ENCODE measurements around the gene WDR1.

Gene WDR1

GRCh38 chr4:10034612-10035104 is 81.9 kb downstream of the WDR1 start:
- DNase-seq: no peak

GRCh38 chr4:10034136-10034535 is 82.5 kb downstream of the WDR1 start:
- no peak for DNase-seq

- no peak for DNase-seq
These were observed 83.3 kb downstream of the WDR1 start for GRCh38 chr4:10033191-10033881.

- DNase-seq: no peak
These were observed 84.0 kb downstream of the WDR1 start for GRCh38 chr4:10032625-10033024.

GRCh38 chr4:10031668-10032590 is 84.7 kb downstream of the WDR1 start:
- DNase-seq: no peak

GRCh38 chr4:10030972-10031667 is 85.5 kb downstream of the WDR1 start:
- DNase-seq: no peak

GRCh38 chr4:10029403-10029802 is 87.2 kb downstream of the WDR1 start:
- DNase-seq: no peak

GRCh38 chr4:10028910-10029309 is 87.7 kb downstream of the WDR1 start:
- DNase-seq: no peak

- DNase-seq: no peak
These were observed 90.1 kb downstream of the WDR1 start for GRCh38 chr4:10026485-10026884.

- no peak for DNase-seq
These were observed 91.3 kb downstream of the WDR1 start for GRCh38 chr4:10025230-10025806.
